Lower leg skin (tissue), 4 donors: ENCODE measurements around the gene CEACAM21. TPM values are rescaled to one million over a fixed set of nuclear protein-coding genes. Genes with fewer than 3 reads are reported as not detected.

Source experiments
- DNase-seq, 2 donors: peaks; one replicate each; pipeline ENCODE4 v3.0.0-alpha.2; 2019; ENCODE audit warnings: low spot score in 2 of 2
- H3K4me3 ChIP-seq: fragments of 200-600 bp; sonication (generic); 2 replicates; pipeline ENCODE4 v1.5.1; 2017; ENCODE audit warnings: mild to moderate bottlenecking, low read depth; ENCODE audit not compliant: poor library complexity, severe bottlenecking
- CTCF ChIP-seq, 3 donors: fragments of 450-650 bp; IDR thresholded peaks; one replicate each; pipeline ENCODE4 v1.5.1; 2016; ENCODE audit warnings: antibody characterized with exemption in 3 of 3, mild to moderate bottlenecking in 3 of 3, moderate library complexity in 2 of 3
- POLR2A ChIP-seq, 2 donors: fragments of 450-650 bp; IDR thresholded peaks; one replicate each; pipeline ENCODE4 v1.6.1; 2016 to 2017; ENCODE audit warnings: antibody characterized with exemption in 2 of 2, mild to moderate bottlenecking in 1 of 2, moderate library complexity in 1 of 2
- WGBS, 2 donors: methylation state at CpG; one replicate each; pipeline ENCODE4 v1.1.5; 2018; 5-methylcytosine and 5-hydroxymethylcytosine counted together
- intact Hi-C: fragments of 100-400 bp; cut with DNase I; formaldehyde crosslinking; loops from one replicate; pipeline ENCODE4 v1.15.0; 2023; ENCODE audit warnings: low total_unique reads
- total RNA-seq, 4 donors: library from RNA; depleted of rRNA; stranded (reverse); fragments of >200 nt; gene quantifications; one replicate each; pipeline ENCODE4 v1.1.0, GENCODE V29; 2016

The CEACAM21 gene
- total RNA-seq, 4 donors from 2014 or later = 0.75 TPM; not detected in 3

GRCh38 chr19:41589371-41589770 lies 13.4 kb downstream of the CEACAM21 start:
- DNase-seq = no peak
- intact Hi-C loops = no loop called here
- TF ChIP-seq POLR2A (IDR thresholded peaks at IDR 0.05) = no peak
- TF ChIP-seq CTCF (IDR thresholded peaks at IDR 0.05) = no peak
- H3K4me3 ChIP-seq = no peak overlapping the region
- 48 to 63% methylated on average over 2 of the region's 2 CpGs for WGBS, 2 donors

- H3K4me3 ChIP-seq = no peak overlapping the region
- TF ChIP-seq POLR2A (IDR thresholded peaks at IDR 0.05) (no peak), CTCF (IDR thresholded peaks at IDR 0.05) (no peak)
- intact Hi-C loops = no loop called here
- no peak for DNase-seq
Measured at GRCh38 chr19:41590936-41591335, 15.0 kb downstream of the CEACAM21 start.

GRCh38 chr19:41591951-41592562 lies 16.1 kb downstream of the CEACAM21 start:
- TF ChIP-seq POLR2A (IDR thresholded peaks at IDR 0.05) = no peak
- no peak for TF ChIP-seq CTCF (IDR thresholded peaks at IDR 0.05)
- intact Hi-C loops = no loop called here
- no peak overlapping the region for H3K4me3 ChIP-seq
- 33 to 46% methylated on average over 5 of the region's 5 CpGs for WGBS, 2 donors
- no peak for DNase-seq

- intact Hi-C loops = no loop called here
- 23 to 36% methylated on average over 4 of the region's 4 CpGs for WGBS, 2 donors
- no peak overlapping the region for H3K4me3 ChIP-seq
- TF ChIP-seq POLR2A (IDR thresholded peaks at IDR 0.05) (no peak), CTCF (IDR thresholded peaks at IDR 0.05) (no peak)
- DNase-seq = no peak
Measured at GRCh38 chr19:41595258-41595889, 19.4 kb downstream of the CEACAM21 start.

- DNase-seq = no peak
- TF ChIP-seq POLR2A (IDR thresholded peaks at IDR 0.05) = no peak
- no peak for TF ChIP-seq CTCF (IDR thresholded peaks at IDR 0.05)
- H3K4me3 ChIP-seq = no peak overlapping the region
- 42 to 59% methylated on average over 3 of the region's 3 CpGs for WGBS, 2 donors
- intact Hi-C loops = no loop called here
Measured at GRCh38 chr19:41595890-41596280, 19.9 kb downstream of the CEACAM21 start.
